Aorta (tissue), 5 donors: ENCODE measurements around the gene GPA33. TPM values are rescaled to one million over a fixed set of nuclear protein-coding genes. Genes with fewer than 3 reads are reported as not detected.

Experiments
- ATAC-seq: fragments of 200-7000 bp; cut with Tn5 transposase; one replicate; pipeline ENCODE4 v1.9.1; 2022; ENCODE audit warnings: moderate library complexity; ENCODE audit not compliant: low FRiP score
- DNase-seq, 2 donors: peaks; one replicate each; pipeline ENCODE4 v3.0.0-alpha.2; 2020
- H3K27ac ChIP-seq, 2 donors: one replicate each; pipeline ENCODE4 v1.5.1; 2013; ENCODE audit warnings: low read length in 2 of 2, mild to moderate bottlenecking in 2 of 2, moderate library complexity in 2 of 2, control low read depth in 1 of 2, inconsistent platforms in 1 of 2, low read depth in 1 of 2
- H3K27me3 ChIP-seq, 2 donors: one replicate each; pipeline ENCODE4 v1.6.1; 2013; ENCODE audit warnings: control low read depth in 1 of 2, low read length in 1 of 2, mild to moderate bottlenecking in 1 of 2, moderate library complexity in 1 of 2; ENCODE audit not compliant: insufficient read depth in 2 of 2, control insufficient read depth in 1 of 2
- H3K36me3 ChIP-seq, 2 donors: one replicate each; pipeline ENCODE4 v1.6.1; 2013; ENCODE audit warnings: control low read depth in 1 of 2, low read length in 1 of 2, mild to moderate bottlenecking in 1 of 2; ENCODE audit not compliant: insufficient read depth in 2 of 2, control insufficient read depth in 1 of 2
- H3K4me1 ChIP-seq, 2 donors: one replicate each; pipeline ENCODE4 v1.6.1; 2013; ENCODE audit warnings: low read length in 2 of 2, control low read depth in 1 of 2, mild to moderate bottlenecking in 1 of 2, moderate library complexity in 1 of 2; ENCODE audit not compliant: insufficient read depth in 2 of 2, control insufficient read depth in 1 of 2
- H3K4me3 ChIP-seq, 2 donors: one replicate each; pipeline ENCODE4 v1.5.1; 2013; ENCODE audit warnings: low read length in 2 of 2, control low read depth in 1 of 2, mild to moderate bottlenecking in 1 of 2
- H3K9me3 ChIP-seq: one replicate; pipeline ENCODE4 v1.6.1; 2013; ENCODE audit warnings: mild to moderate bottlenecking, low read length; ENCODE audit not compliant: control insufficient read depth
- WGBS, 2 donors: extraction: QIAGEN DNeasy Blood & Tissue Kit; methylation state at CpG; one replicate each; pipeline ENCODE4 v1.1.7; 2013; 5-methylcytosine and 5-hydroxymethylcytosine counted together
- intact Hi-C, 2 donors: fragments of 100-400 bp; cut with DNase I; formaldehyde crosslinking; loops; one replicate each; pipeline versions ENCODE4 v1.14.2 to v1.15.0; 2022
- polyA plus RNA-seq, 2 donors: library from polyadenylated mRNA; stranded (reverse); fragments of 200-250 nt; gene quantifications; one replicate each; pipeline ENCODE4 v1.2.3, GENCODE V29; 2013
- total RNA-seq, 2 donors: library from RNA; stranded (reverse); fragmentation: NEBNext Ultra II Directional; extraction: Animal tissue kit (Norgen Biotek cat#: 25700); gene quantifications; one replicate each; pipeline ENCODE4 v1.2.1, GENCODE V29; 2021
- donor health status: healthy with polysubstance abuse.
- donor health status: Bipolar disorder and iron deficiency.
- donor health status: DM: no; HTN: no; CAD: no.
- donor health status: DM: no; HTN: no; CAD: no.
- donor health status: DM: yes; HTN: yes; CAD: no.

GPA33 gene
- total and polyA plus RNA-seq, 4 donors, result 0.20 to 8.9 TPM; not detected in 2

GRCh38 chr1:167003711-167004110, 86.5 kb downstream of the GPA33 start:
- H3K9me3 ChIP-seq, result no peaks in the 10 kb centered on the region
- no peaks in the 10 kb centered on the region for H3K27me3 ChIP-seq
- no peaks in the 10 kb centered on the region for H3K36me3 ChIP-seq
- no peak overlapping the region for H3K4me3 ChIP-seq
- H3K27ac ChIP-seq, result no peak overlapping the region
- intact Hi-C loops, result no loop called here
- WGBS, 2 donors, result 69 to 75% methylated on average over 2 of the region's 2 CpGs
- ATAC-seq (no peak), DNase-seq (no peak)
- H3K4me1 ChIP-seq, result no peaks in the 10 kb centered on the region

Other genes starting within 250 kb of the GPA33 start
- gene TADA1, start 214.1 kb downstream of the GPA33 start, total RNA-seq, result 1 to 10 TPM; 7.0 to 9.4 TPM
- 1 to 10 TPM; 6.1 to 6.3 TPM for gene TADA1, start 214.1 kb downstream of the GPA33 start, polyA plus RNA-seq
- under 1 TPM; 0.42 to 0.66 TPM for gene ILDR2, start 114.8 kb downstream of the GPA33 start, total RNA-seq
- gene ILDR2, start 114.8 kb downstream of the GPA33 start, polyA plus RNA-seq, result not detected
- gene MAEL, start 101.1 kb downstream of the GPA33 start, total RNA-seq, result not detected
- gene MAEL, start 101.1 kb downstream of the GPA33 start, polyA plus RNA-seq, result under 1 TPM in 1 of 2 donors, not detected in 1; 0.28 TPM
- gene STYXL2, start 3.7 kb upstream of the GPA33 start, total RNA-seq, result 1 to 10 TPM; 7.1 to 7.6 TPM
- gene STYXL2, start 3.7 kb upstream of the GPA33 start, polyA plus RNA-seq, result 1 to 10 TPM; 2.0 to 2.8 TPM
- gene POU2F1, start 130.5 kb upstream of the GPA33 start, total RNA-seq, result 10 to 100 TPM; 25.0 to 28.6 TPM
- 1 to 10 TPM; 1.1 to 2.4 TPM for gene POU2F1, start 130.5 kb upstream of the GPA33 start, polyA plus RNA-seq